NCI-H2081 (cell line): ENCODE measurements around the gene KRT36.

Experiments
- DNase-seq, 2 experiments: peaks; one replicate each; lab custom pipeline; 2025; lab: John Stamatoyannopoulos, UW

The KRT36 gene

GRCh38 chr17:41521574-41522261 lies 32.0 kb upstream of the KRT36 start:
- DNase-seq = peak in 1 of 2 experiments; percentile 28

- DNase-seq = peak; percentile 61 to 89
Observed at GRCh38 chr17:41520821-41521521, 31.3 kb upstream of the KRT36 start.

GRCh38 chr17:41519501-41520224 lies 30.0 kb upstream of the KRT36 start:
- peak; percentile 94 to 97 for DNase-seq

GRCh38 chr17:41518789-41519449 lies 29.2 kb upstream of the KRT36 start, which contains the start of gene KRT15:
TSS of gene KRT15 (minus strand) at chr17:41518890. CDS start at chr17:41518827, 63 bp downstream.
- DNase-seq = peak; percentile 75 to 91

GRCh38 chr17:41518031-41518430 lies 28.3 kb upstream of the KRT36 start:
- DNase-seq = peak in 1 of 2 experiments; percentile 36

- no peak for DNase-seq
Observed at GRCh38 chr17:41516830-41517283, 27.1 kb upstream of the KRT36 start.

- DNase-seq = no peak
Observed at GRCh38 chr17:41516147-41516829, 26.6 kb upstream of the KRT36 start.

GRCh38 chr17:41513168-41513547 lies 23.4 kb upstream of the KRT36 start:
- DNase-seq = peak; percentile 84 to 94

GRCh38 chr17:41512546-41513167 lies 22.9 kb upstream of the KRT36 start:
- DNase-seq = no peak

GRCh38 chr17:41511716-41512115 lies 22.0 kb upstream of the KRT36 start:
- no peak for DNase-seq

GRCh38 chr17:41511116-41511515 lies 21.4 kb upstream of the KRT36 start:
- DNase-seq = peak in 1 of 2 experiments; percentile 34

- DNase-seq = peak in 1 of 2 experiments; percentile 43
Observed at GRCh38 chr17:41510251-41511065, 20.7 kb upstream of the KRT36 start.

- no peak for DNase-seq
Observed at GRCh38 chr17:41507315-41507880, 17.7 kb upstream of the KRT36 start.

GRCh38 chr17:41505809-41506767 lies 16.4 kb upstream of the KRT36 start:
- DNase-seq = no peak

- DNase-seq = no peak
Observed at GRCh38 chr17:41505007-41505808, 15.5 kb upstream of the KRT36 start, which contains the start of gene KRT13. TSS of gene KRT13 (minus strand) at chr17:41505612. CDS start at chr17:41505550, 62 bp downstream.

- DNase-seq = peak in 1 of 2 experiments; percentile 23
Observed at GRCh38 chr17:41504246-41504977, 14.7 kb upstream of the KRT36 start.

- DNase-seq = no peak
Observed at GRCh38 chr17:41503202-41503601, 13.5 kb upstream of the KRT36 start.
